Stimulated activated CD4-positive, alpha-beta T cell treated with anti-CD3 and anti-CD28 coated beads, Interleukin-15, amount 100 ng/mL, for 1 hour (primary cell): ENCODE data around the gene MACROD1.

Source experiments
- DNase-seq, 2 donors: peaks; one replicate each; pipeline ENCODE4 v3.0.0-alpha.2; 2020; ENCODE audit warnings: low read depth in 1 of 2, low spot score in 1 of 2

The MACROD1 gene

GRCh38 chr11:64131683-64132190, 34.2 kb downstream of the MACROD1 start:
- no peak for DNase-seq

GRCh38 chr11:64130618-64131017, 35.3 kb downstream of the MACROD1 start:
- no peak for DNase-seq

GRCh38 chr11:64129403-64129802, 36.5 kb downstream of the MACROD1 start:
- DNase-seq: no peak

- no peak for DNase-seq
These were observed 37.5 kb downstream of the MACROD1 start for GRCh38 chr11:64128255-64129006.

GRCh38 chr11:64127267-64128072, 38.4 kb downstream of the MACROD1 start:
- no peak for DNase-seq

- DNase-seq: no peak
These were observed 39.1 kb downstream of the MACROD1 start for GRCh38 chr11:64126796-64127195.

- no peak for DNase-seq
These were observed 39.5 kb downstream of the MACROD1 start for GRCh38 chr11:64126371-64126770.

GRCh38 chr11:64125676-64126075, 40.2 kb downstream of the MACROD1 start:
- no peak for DNase-seq

- no peak for DNase-seq
These were observed 41.8 kb downstream of the MACROD1 start for GRCh38 chr11:64124147-64124546.

GRCh38 chr11:64123679-64124078, 42.2 kb downstream of the MACROD1 start:
- no peak for DNase-seq

- DNase-seq: no peak
These were observed 43.2 kb downstream of the MACROD1 start for GRCh38 chr11:64122411-64123410.

GRCh38 chr11:64121663-64122410, 44.1 kb downstream of the MACROD1 start:
- no peak for DNase-seq

- no peak for DNase-seq
These were observed 44.9 kb downstream of the MACROD1 start for GRCh38 chr11:64120951-64121569.

GRCh38 chr11:64119700-64120099, 46.2 kb downstream of the MACROD1 start:
- no peak for DNase-seq

- DNase-seq: no peak
These were observed 46.8 kb downstream of the MACROD1 start for GRCh38 chr11:64118876-64119665.

- no peak for DNase-seq
These were observed 48.0 kb downstream of the MACROD1 start for GRCh38 chr11:64117763-64118459.

- no peak for DNase-seq
These were observed 50.1 kb downstream of the MACROD1 start for GRCh38 chr11:64115531-64116522.
